GM19395 (cell line): ENCODE measurements around the gene MTSS2.

Experiments
- ATAC-seq: cut with Tn5 transposase; IDR thresholded peaks from one replicate; pipeline ENCODE4 v1.9.1; 2021; ENCODE audit warnings: mild to moderate bottlenecking, moderate library complexity; ENCODE audit not compliant: unreplicated experiment

MTSS2 gene, protein sequence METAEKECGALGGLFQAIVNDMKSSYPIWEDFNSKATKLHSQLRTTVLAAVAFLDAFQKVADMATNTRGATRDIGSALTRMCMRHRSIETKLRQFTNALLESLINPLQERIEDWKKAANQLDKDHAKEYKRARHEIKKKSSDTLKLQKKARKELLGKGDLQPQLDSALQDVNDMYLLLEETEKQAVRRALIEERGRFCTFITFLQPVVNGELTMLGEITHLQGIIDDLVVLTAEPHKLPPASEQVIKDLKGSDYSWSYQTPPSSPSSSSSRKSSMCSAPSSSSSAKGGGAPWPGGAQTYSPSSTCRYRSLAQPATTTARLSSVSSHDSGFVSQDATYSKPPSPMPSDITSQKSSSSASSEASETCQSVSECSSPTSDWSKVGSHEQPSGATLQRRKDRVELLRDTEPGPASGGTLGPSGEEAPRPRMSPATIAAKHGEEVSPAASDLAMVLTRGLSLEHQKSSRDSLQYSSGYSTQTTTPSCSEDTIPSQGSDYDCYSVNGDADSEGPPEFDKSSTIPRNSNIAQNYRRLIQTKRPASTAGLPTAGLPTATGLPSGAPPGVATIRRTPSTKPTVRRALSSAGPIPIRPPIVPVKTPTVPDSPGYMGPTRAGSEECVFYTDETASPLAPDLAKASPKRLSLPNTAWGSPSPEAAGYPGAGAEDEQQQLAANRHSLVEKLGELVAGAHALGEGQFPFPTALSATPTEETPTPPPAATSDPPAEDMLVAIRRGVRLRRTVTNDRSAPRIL

DNA sequence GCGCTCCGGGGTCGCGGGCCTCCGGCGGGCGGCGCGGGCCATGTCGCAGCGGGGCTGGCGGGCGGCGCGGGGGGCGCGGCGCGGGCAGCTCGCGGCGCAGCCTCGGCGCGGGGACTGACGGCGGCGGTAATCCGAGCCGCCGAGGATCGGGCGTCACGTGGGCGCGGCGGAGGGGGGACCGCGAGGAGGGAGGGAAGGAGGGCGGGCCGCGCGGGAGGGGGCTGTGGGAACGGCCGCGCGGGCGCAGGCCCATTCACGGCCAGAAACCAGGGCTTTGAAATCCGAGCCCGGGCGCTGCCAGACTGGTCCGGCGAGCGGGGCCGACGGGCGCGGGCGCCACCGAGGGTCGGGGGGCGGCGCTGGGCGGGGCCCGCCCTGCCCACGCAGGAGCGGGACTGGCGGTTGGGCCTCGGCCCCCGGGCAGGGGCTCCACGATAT lies at the start of gene MTSS2:
MTSS2 (minus strand) TSS at position 116 of the 438 bp plus-strand sequence. CDS start 262 bp downstream, outside the sequence.
- no peak for ATAC-seq

DNA sequence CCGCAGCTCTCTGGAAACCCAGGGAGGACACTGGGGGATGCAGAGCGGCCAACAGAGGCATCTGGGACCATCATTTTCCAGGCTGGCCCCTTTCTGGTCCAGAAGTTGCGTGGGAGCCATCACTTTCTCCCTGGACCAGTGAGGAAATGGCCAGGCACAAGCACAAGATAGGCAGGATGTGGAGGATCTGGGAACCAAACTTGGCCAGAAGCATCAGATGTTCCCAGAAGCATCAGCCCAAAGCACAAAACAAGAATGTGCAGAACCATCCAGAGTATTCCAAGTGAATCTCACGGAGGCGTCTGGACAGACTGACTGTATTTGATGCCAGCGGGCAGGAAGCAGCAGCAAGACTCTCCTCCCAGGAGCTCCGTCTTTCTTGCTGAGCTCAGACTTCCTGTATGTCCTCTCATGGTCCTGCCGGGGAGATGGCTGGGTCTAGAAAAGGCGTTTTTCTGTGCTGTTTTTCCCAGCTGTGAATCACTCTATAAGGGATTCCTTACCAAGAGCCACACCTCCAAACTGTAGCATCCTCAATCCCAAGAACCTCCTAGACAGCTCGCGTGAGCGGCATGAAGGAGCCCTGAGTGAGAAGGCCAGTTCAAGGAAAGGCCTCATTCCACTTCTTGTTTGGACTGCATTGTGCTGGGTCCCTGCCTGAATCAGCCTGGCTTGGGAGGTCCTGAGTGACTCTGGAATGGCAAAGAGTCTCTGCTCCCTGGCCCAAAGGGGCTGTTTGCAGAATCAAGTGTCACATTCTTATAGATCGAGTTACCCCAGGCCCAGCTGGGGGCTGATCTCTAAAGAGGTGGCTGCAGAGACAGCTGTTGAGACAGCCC lies 49.5 kb upstream of the MTSS2 start:
- no peak for ATAC-seq

DNA sequence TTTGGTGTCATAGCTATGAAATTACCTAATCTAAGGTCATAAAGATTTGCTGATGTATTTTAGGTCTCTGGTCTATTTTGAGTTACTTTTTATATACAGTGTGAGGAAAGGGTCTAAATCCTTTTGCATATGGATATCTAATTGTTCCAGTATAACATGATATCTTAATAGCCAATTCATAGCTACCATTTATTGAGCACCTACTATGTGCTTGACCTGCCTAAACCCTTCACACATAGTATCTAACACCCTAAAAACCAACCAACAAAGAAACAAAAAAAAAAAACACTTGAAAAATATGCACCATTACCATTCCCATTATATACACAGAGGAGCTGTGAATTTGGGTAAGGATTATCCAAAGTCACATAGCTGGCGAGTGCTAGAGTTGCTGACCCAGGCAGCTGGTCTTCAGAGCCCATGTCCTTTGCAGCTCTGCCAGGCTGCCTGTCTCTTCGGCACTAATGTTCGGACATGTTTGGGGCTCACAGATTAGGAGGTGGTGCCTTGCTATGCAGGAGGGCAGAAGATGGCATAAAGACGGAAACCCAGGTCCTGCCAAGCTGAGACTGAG lies 48.8 kb upstream of the MTSS2 start:
- no peak for ATAC-seq

DNA sequence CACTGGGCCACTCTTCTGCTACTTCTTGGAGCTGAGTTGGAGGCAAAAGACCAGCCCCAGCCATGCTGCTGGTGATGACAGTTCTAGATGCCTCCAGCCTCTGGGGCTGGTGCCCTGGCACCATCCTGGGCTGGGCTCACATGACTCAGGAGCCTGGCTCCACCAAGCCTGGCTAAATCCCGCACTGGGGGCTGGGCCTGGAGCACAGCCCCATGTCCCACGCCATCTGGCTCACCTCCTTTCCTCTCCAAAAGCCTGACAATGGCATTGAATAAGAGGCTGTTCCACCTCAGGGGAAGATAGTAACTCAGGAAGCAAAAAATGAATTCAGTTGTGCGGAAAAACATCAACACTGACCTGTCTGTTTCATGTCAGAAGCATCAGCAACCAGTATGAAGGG lies 45.1 kb upstream of the MTSS2 start:
- ATAC-seq, result no peak

DNA sequence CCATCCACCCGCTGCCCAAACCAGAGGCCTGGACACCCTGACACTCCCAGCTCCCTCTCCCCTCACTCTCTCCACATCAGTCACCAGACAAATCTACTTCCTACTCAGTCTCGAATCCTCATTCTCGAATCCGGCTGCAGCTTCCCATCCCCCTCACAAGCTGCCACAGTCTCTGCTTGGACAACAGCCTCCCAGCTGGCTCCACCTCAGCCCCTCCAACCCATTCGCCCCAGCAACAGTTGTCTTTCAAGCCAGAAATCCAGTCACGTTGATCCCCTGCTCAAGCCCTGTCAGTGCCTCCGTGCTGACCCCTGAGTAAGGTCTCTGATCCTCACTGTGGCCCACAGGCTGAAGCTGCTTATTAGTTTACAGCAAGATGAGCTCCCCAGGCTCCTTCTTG lies 44.2 kb upstream of the MTSS2 start:
- ATAC-seq, result no peak

DNA sequence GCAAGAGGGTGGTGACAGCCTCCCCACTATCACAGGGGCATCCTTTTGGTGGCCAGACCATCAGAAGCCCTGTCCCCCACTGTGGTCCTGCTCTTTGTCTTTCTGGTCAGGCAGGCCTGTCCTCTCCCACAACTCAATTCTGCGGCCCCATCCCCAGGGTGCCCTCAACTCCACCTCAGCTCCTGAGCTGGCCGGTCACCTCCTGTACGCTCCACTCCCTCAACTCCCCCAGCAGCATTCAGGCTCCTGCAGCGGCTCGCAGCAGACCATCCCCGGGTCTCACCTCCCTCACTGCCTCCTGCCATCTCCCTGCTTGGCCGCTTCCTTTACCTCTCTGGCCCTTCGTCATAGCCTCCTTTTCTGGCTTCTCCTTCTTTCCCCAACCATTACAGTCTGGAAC lies 43.4 kb upstream of the MTSS2 start:
- ATAC-seq, result no peak

DNA sequence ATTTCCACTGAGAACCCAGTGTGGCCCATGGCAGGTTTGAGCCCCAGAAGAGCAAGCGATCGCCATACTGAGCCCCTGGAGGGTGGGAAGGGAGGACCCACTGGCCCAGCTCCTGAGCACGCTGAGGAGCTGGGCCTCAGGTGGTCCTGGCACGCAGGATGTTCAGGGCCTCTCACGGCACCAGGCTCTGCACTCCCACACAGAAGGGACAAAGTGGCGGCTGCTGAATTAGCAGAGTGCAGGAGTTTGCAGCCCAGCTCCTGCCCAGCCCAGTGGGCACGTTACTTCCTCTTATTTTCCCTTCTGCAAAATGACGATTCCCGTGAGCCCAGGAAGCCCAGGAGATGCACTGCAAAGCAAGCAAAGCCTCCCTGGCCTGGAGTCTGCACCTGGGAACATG lies 42.3 kb upstream of the MTSS2 start:
- ATAC-seq, result no peak

DNA sequence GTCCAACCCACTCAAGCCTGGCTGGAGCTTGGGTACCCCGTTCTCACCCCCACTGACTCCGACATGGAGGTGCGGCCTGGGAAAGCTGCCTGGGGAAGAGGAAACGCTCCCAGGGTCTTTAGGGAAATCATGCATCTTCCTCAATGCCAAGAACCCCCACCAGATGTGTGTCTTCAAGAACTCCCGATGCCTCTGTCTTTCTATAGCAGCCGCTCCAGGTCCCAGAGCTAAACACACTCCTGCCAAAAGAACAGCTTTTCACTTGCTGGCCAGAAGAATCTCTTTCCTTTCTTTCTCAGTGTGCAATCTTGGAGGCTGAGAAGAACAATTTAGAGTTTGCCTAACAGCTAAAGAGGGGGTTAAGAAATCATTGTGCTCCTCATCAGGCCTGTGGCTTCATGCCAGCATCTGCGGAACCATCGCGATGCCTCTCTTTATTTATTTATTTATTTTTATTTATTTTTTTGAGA lies 41.1 kb upstream of the MTSS2 start:
- ATAC-seq, result no peak

DNA sequence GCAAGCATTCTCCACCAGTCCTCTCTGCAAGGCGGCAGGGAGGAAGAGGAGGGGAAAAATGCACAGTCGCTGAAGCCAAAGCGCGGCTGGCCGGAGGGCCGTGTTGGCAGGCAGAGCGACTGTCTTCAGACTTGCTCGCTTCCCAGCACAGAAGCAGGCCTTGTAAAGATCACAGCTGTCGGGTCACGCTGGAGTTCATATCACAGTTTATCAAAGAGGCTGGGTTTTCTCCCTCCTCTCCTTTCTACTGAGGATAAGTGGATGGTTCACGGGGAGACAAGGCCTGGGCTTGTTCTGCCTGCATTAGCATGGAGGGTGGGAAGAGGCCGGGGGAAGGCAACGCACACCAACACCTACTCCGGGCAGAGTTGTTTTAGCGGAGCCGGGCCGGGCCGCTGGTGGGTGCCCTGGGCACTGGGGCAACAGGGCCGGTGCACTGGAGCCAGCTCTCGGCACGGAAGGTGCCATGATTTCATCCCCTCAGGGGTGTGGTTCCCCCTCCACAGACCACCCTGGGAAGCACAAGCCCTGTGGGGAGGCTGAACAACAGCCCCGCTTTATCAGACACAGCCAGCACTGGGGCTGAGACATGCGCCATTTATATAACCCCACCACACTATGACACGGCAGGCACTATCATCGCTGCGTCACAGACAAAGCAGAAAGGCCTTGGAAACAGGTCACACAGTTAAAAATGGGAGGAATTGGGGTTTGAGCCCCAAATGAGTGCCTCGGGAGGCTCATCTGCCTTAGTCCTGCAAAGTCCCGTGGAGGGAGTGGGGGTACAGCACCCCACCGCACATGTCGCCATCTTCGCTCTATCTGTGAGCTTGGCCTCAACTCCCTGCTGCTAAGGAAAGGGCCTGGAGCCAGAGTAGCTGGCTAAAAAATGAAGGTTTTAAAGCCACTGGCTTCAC lies 40.3 kb upstream of the MTSS2 start:
- no peak for ATAC-seq

DNA sequence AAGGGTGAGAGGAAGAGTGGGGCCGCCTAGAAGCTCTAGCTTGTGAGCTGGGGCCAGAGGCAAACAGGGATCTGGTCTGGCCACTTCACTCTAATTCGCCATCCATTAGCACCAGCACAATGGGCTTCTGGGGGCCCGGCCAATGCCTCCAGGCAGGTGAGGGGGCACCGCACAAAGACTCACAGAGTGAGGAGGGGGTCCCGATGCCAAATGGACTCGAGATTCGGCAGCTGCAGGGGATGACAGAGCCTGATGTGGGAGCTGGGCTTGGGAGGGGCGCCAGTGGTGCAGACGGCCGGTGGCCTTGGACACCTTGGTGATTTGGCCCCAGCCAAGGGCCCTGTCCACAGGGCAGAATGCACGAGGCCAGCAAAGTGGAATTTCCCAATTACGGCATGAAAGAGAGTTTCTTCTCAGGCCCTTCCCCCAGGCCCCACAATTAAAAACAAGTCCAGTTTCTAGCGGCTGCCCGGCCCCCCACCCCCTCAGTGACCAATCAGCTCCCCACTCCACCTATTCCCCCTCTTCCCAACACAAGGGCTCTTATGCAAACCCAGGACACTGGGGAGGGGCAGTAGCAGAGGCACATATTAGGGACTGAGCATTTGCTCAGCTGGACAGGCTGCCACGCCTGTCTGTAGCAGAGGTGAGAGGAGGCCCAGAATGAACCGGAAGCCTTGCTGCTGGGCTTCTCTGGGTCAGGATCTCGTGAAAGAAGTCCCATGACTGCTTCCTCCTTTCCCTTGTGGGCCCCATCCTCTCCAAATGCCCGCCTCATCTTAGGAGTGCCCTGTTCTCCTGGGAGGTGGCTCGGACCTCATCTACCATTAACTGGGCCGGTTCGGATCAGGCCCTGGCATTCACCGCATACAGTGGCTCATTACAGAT lies 39.4 kb upstream of the MTSS2 start:
- ATAC-seq, result no peak

DNA sequence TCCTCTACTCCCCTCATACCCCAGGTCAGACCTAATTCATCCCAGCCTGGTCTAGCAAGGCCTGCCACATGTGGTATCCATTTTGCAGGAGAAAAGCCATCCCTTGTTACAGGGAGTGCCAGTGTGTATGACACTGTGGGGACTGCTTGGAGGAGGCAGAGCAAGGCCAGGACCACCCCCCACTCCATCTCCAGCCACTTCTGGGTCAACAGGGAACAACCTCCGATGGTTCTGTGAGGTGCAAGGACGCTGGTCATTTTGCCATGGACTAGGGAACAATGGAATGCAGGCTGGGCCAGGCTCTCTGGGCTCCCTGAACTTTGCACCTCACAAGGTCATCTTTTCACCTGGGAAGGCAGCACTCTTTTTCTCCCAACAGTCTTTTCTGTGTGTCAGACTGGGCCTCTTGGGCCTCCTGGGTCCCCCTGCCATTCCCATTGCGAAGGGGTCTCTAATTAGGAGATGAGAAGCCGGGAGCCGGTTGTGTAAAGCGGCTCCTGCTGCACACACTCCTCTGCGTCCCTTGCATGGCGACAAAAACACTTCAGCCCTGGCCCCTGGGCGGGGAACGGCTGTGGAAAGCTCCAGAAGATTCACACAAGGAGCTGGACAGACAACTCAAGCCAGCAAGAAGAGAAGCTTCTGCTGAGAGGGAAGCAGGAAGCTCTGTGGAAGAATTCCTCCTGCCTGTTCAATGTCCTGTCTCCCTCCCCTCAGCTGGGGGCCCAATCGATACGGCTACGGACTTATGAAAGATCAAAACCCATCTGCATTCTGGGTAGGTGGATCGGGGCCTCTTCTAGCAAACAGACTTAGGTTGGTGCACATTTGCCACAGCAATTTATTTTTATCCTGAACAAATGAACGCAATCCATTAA lies 38.5 kb upstream of the MTSS2 start:
- no peak for ATAC-seq

DNA sequence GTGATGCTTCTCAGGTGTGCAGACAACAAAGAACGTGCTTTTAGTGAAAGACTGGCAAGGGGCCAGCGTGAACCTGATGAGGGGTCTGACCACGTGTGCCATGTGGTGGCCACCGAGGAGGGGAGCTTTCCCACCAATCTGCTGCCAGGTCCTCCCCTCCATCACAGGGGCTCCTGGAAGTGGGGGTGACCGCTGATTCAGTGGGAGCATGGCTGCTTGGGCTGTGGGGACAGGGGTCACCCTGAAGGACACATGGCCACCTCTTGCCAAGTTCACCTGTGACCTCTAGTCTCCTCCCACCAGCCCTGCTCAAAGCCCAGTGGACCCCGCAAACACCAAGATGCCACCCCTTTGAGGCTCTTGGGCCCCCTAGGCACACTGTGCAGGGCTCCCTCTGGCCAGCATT lies 37.9 kb upstream of the MTSS2 start:
- no peak for ATAC-seq

DNA sequence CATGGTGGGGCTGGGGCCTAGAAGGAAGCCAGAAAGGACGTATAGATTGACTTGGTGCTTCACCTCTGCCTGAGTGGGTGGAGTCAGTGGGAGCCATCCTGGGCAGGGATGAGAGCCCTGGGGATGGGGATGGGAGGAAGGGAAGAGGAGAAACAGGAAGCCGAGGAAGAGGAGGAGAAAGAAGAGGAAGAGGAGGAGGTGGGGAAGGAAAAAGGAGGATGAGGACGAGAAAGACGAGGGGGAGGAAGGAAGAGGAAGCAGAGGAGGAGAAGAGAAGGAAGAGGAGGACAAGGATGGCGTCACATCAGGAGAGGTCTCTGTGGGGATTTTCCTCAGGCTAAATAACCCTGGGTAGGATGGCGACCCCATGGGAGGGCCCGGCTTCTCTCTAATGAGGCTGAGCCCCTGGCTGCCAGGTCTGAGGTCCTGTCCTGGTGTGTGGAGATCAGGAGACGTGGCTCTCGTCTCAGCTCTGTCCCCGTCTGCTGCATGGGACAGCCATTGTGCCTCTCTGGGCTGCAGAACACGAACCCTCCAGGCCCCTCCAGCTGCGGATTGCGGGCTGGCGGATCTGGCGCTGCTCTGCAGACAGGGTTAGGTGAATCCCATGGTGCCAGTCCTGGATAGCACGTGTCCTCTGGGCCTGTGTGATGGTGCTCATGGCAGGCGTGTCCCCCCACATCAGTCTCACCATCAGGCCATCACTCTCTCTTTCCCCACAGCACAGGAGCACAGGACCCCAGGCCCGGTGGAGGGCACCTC lies 35.5 kb upstream of the MTSS2 start:
- no peak for ATAC-seq

DNA sequence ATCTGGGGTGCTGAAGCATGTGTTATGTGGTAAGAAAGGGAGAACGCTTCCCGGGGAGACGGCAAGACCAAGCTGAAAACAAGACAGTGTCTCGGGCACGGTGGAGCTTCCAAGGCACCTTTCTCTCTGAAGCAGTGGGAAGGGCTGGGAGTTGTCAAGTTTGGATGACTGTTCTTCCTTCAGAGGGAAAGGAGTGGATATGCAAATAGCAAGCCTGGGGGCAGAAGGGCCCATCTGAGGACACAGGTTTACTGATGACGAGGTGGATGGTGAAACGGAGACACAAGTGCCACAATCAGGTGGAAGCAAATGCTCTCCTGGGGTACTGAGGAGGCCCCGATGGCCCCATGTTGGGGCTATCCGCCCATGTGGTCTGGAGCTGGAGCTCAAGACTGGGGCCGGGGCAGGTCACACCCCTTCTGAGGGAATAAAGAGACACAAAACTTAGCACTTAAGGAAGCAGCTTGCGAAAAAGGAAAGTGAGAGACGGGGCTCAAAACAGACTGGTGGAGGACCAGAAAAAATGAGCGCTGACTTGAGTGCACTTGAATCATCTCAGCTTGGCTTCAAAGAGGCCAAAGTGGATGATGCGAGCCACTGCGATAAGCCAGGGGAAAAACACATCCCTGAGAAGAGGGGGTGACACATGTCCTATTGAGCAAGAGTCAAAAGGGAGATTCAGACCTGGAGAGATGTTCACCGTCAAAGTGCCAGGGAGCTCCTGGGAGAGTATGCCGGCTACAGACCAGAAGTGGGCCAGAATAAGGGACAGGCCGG lies 34.8 kb upstream of the MTSS2 start:
- ATAC-seq, result no peak

DNA sequence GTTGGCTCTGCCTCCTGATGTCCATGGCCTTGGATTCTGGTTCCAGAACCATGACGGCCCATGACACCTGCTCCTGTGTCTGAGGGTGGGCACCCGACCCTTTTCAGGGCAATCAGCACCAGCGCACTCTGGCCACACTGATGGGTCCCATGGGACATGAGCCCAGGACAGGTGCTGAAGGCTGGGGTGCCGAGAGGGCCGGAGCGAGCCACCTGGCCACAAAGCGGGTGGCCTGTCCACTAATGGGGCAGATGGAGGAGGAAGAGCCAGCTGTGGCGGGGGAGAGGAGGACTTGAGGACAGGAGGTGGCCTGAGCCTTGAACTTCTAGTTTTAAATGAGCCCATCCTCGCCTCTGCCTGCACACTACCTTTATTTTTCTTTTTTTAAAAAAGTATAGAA lies 31.2 kb upstream of the MTSS2 start:
- no peak for ATAC-seq

DNA sequence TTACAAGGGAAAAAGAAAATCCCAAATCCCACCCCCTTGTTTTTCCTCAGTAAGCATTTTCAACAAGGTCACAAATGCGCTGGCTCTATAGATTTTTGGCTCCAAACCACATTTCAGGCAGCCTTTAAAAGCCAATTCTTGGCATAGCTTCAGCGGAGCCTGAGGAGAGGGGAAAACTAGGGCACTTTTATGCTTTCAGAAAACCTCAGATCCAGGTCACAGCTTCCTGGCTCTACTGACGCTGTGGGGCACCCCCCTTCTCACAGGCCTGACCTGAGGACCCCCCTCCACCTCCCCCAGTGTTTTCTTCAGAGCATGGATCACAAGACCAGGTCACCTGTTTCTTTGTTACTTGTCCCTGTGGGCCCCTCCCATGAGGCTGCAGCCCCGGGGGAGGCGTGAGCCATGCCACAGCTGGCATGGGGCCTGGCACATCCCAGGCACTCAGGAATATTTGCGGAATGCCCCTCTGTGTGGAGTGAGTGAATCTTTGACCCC lies 30.1 kb upstream of the MTSS2 start:
- ATAC-seq, result no peak
